Fibroblast of skin of left biceps (primary cell): Measurements from ENCODE around the gene UNG.

Experiments used
- DNase-seq, 2 experiments: peaks; one replicate each; pipeline ENCODE4 v3.0.0-alpha.2; 2013; ENCODE audit warnings: low read depth in 2 of 2

The UNG gene

GRCh38 chr12:109156036-109156435 is 58.6 kb downstream of the UNG start:
- no peak for DNase-seq

GRCh38 chr12:109156586-109156985 is 59.2 kb downstream of the UNG start:
- DNase-seq, result no peak

DNA sequence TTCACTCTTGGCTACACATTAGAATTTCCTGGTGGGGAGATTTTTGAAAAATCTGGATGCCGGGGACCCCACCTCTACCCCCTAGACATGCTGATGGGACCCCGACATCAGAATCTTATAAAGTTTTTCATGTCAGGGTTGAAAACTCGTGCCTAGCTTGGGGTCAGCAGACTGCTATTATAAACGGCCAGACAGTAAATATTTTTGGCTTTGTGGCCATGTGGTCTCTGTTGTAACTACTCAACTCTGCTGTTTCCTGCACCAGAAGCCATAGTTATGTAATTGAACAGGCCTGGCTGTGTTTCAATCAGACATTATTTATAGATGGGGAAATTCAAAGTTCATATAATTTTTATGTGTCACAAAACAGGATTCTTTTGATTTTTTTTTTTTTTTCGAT is 60.6 kb downstream of the UNG start:
- no peak for DNase-seq

DNA sequence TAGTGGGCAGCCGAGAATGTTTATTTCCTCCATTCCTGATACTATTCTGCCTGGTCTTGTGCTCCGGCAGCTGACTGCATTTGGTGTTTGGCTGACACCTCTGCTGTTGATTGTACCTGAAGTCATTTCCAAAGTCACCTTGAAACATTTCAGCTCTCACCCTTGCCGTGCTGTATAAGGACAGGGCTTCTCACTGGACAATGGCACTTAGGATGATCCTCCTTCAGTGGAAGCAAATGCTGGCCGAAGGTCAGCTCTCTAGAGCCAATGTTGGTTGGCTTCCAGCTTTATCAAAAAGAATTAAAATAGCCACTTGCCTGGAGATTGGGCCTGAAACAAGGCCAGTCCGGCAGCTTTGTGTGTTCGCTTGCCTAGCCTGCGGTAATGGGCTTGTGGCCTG is 63.0 kb downstream of the UNG start:
- DNase-seq, result no peak
